ENCODE data around the gene CENPP. TPM values are rescaled to one million over a fixed set of nuclear protein-coding genes. Genes with fewer than 3 reads are reported as not detected.

The CENPP gene
- total and polyA plus RNA-seq, 4 donors: 0.62 to 8.7 (median 1.3) TPM

DNA sequence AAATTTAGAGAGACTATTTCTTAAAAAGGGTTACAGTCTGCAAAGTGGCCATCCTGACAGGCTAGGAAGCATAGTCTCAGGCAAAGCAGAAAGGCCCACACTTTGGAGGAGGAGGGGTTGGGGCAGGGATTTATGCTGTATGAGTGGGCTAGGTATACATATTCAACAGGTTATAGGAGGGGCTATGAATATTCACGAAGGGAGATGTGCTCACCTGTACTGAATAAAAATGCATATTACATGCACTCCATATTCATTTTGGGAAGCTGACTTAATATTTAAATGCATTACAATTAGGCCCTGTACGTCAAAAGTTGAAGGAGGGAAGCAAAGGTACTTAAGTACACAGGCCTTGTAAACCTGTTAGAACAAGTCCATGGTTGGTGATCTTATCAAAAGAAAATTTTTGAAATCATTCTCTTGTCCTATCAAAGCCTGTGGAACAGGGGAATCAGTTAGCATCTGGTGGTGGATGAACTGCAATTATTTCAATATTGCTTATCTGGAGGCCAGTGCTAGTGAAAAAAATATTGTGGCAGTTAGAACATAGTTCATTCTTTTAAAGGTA lies 1.6 kb downstream of the CENPP start:
- Histone ChIP-seq H3K4me1 (ENCODE audit: control insufficient read depth in 4 of 4, insufficient read depth in 4 of 4, low read length in 3 of 4) (peaks cover 0 to 20% (median 18%) of the 10 kb centered on the region in 4 donors), H3K27ac (ENCODE audit: low read depth in 1 of 2, low read length in 2 of 2) (no peak overlapping the region), H3K9ac (ENCODE audit: low read depth in 1 of 2, low read length in 2 of 2) (no peak overlapping the region), H3K4me3 (ENCODE audit: low read depth in 1 of 3, low read length in 3 of 3) (no peak overlapping the region), H3K27me3 (ENCODE audit: control insufficient read depth in 4 of 4, insufficient read depth in 4 of 4, low read length in 3 of 4) (no peaks in the 10 kb centered on the region), H3K9me3 (ENCODE audit: control insufficient read depth in 4 of 4, low read length in 3 of 4) (no peaks in the 10 kb centered on the region), H3K36me3 (ENCODE audit: control insufficient read depth in 4 of 4, insufficient read depth in 3 of 4, low read depth in 1 of 4, low read length in 3 of 4) (peaks cover 0 to 8% (median 7%) of the 10 kb centered on the region in 4 donors)
- DNase-seq (ENCODE audit: low spot score): no peak
- WGBS: 87% methylated on average over 2 of the region's 2 CpGs
- no peak for TF ChIP-seq YY1 (IDR thresholded peaks at IDR 0.05)
- no peak for TF ChIP-seq HNF4G (IDR thresholded peaks at IDR 0.05)
- no peak for TF ChIP-seq ZBTB33 (IDR thresholded peaks at IDR 0.05)
- no peak for TF ChIP-seq REST (IDR thresholded peaks at IDR 0.05)
- TF ChIP-seq, protein P1, sequence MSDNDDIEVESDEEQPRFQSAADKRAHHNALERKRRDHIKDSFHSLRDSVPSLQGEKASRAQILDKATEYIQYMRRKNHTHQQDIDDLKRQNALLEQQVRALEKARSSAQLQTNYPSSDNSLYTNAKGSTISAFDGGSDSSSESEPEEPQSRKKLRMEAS (IDR thresholded peaks at IDR 0.05): no peak
- no peak for TF ChIP-seq SP1 (IDR thresholded peaks at IDR 0.05)
- no peak for TF ChIP-seq EGR1 (IDR thresholded peaks at IDR 0.05; ENCODE audit: low read depth in 2 of 2)
- no peak for TF ChIP-seq TAF1 (conservative IDR thresholded peaks at IDR 0.05)
- no peak for TF ChIP-seq RAD21 (IDR thresholded peaks at IDR 0.05)

- Histone ChIP-seq H3K9ac (ENCODE audit: low read depth in 1 of 2, low read length in 2 of 2) (no peak overlapping the region), H3K4me1 (ENCODE audit: control insufficient read depth in 4 of 4, insufficient read depth in 4 of 4, low read length in 3 of 4) (peaks cover 0 to 20% (median 18%) of the 10 kb centered on the region in 4 donors), H3K9me3 (ENCODE audit: control insufficient read depth in 4 of 4, low read length in 3 of 4) (no peaks in the 10 kb centered on the region), H3K4me3 (ENCODE audit: low read depth in 1 of 3, low read length in 3 of 3) (no peak overlapping the region), H3K27me3 (ENCODE audit: control insufficient read depth in 4 of 4, insufficient read depth in 4 of 4, low read length in 3 of 4) (no peaks in the 10 kb centered on the region), H3K36me3 (ENCODE audit: control insufficient read depth in 4 of 4, insufficient read depth in 3 of 4, low read depth in 1 of 4, low read length in 3 of 4) (no peaks in the 10 kb centered on the region), H3K27ac (ENCODE audit: low read depth in 1 of 2, low read length in 2 of 2) (no peak overlapping the region)
- WGBS: 52% methylated on average over 2 of the region's 2 CpGs
- DNase-seq (ENCODE audit: low spot score): no peak
- TF ChIP-seq GABPA (IDR thresholded peaks at IDR 0.05 in 1 of 2, conservative IDR thresholded peaks at IDR 0.05 in 1 of 2) (no peak), RAD21 (IDR thresholded peaks at IDR 0.05) (peak; percentile 14 to 20)
Observed at GRCh38 chr9:92328225-92328624, 2.5 kb downstream of the CENPP start.

DNA sequence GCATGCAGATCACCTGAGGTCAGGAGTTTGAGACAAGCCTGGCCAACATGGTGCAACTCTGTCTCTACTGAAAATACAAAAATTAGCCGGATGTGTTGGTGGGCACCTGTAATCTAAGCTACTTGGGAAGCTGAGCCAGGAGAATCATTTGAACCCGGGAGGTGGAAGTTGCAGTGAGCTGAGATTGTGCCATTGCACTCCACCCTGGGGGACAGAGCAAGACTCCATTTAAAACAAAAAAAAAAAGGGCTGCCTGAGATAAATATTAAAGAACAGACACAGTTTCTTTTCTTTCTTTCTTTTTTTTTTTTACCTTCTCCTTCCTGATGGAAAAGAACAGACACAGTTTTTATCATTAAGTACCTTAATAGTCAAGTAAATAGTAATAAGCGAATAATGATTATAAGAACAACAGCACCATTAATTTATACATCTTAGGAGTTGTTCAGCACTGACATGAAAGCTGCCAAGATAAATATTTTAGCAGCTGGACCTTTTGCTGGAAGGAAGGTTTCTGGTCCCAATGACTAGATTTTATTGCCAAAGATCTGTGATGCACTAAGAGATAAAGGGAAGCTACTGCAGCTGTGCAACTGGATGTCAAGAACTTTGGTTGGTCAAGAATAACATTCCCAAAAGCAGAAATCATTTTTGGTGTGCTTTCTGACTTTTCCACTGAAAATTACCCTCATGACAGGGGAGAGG lies 7.0 kb downstream of the CENPP start:
- 95% methylated on average over 3 of the region's 3 CpGs for WGBS
- Histone ChIP-seq H3K27ac (ENCODE audit: low read depth in 1 of 2, low read length in 2 of 2) (no peak overlapping the region), H3K9me3 (ENCODE audit: control insufficient read depth in 4 of 4, low read length in 3 of 4) (no peaks in the 10 kb centered on the region), H3K27me3 (ENCODE audit: control insufficient read depth in 4 of 4, insufficient read depth in 4 of 4, low read length in 3 of 4) (no peaks in the 10 kb centered on the region), H3K36me3 (ENCODE audit: control insufficient read depth in 4 of 4, insufficient read depth in 3 of 4, low read depth in 1 of 4, low read length in 3 of 4) (peaks cover 0 to under 1% (median 0%) of the 10 kb centered on the region in 4 donors), H3K4me1 (ENCODE audit: control insufficient read depth in 4 of 4, insufficient read depth in 4 of 4, low read length in 3 of 4) (no peaks in the 10 kb centered on the region), H3K9ac (ENCODE audit: low read depth in 1 of 2, low read length in 2 of 2) (no peak overlapping the region), H3K4me3 (ENCODE audit: low read depth in 1 of 3, low read length in 3 of 3) (no peak overlapping the region)
- DNase-seq (ENCODE audit: low spot score): no peak
- TF ChIP-seq RXRA (IDR thresholded peaks at IDR 0.05) (no peak), NR2F2 (IDR thresholded peaks at IDR 0.05) (no peak), EGR1 (IDR thresholded peaks at IDR 0.05; ENCODE audit: low read depth in 2 of 2) (no peak), SP1 (IDR thresholded peaks at IDR 0.05) (no peak), TAF1 (conservative IDR thresholded peaks at IDR 0.05) (no peak), ZBTB33 (IDR thresholded peaks at IDR 0.05) (no peak), GABPA (IDR thresholded peaks at IDR 0.05 in 1 of 2, conservative IDR thresholded peaks at IDR 0.05 in 1 of 2) (no peak)
- TF ChIP-seq, protein P1 (IDR thresholded peaks at IDR 0.05): no peak
- TF ChIP-seq, protein P2, sequence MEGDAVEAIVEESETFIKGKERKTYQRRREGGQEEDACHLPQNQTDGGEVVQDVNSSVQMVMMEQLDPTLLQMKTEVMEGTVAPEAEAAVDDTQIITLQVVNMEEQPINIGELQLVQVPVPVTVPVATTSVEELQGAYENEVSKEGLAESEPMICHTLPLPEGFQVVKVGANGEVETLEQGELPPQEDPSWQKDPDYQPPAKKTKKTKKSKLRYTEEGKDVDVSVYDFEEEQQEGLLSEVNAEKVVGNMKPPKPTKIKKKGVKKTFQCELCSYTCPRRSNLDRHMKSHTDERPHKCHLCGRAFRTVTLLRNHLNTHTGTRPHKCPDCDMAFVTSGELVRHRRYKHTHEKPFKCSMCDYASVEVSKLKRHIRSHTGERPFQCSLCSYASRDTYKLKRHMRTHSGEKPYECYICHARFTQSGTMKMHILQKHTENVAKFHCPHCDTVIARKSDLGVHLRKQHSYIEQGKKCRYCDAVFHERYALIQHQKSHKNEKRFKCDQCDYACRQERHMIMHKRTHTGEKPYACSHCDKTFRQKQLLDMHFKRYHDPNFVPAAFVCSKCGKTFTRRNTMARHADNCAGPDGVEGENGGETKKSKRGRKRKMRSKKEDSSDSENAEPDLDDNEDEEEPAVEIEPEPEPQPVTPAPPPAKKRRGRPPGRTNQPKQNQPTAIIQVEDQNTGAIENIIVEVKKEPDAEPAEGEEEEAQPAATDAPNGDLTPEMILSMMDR (IDR thresholded peaks at IDR 0.05; ENCODE audit: low read depth, low read length, missing input control): no peak
